Measurements from ENCODE around the gene PPP1R12A. TPM values are rescaled to one million over a fixed set of nuclear protein-coding genes. Genes with fewer than 3 reads are reported as not detected.

PPP1R12A gene
- total and polyA plus RNA-seq, 12 donors, result 11.5 to 73.5 (median 58.6) TPM

GRCh38 chr12:79927772-79928474, 7.0 kb downstream of the PPP1R12A start:
- Histone ChIP-seq H3K27me3 (no peaks in the 10 kb centered on the region), H3K9me3 (no peaks in the 10 kb centered on the region), H3K27ac (peak overlapping the region in 1 of 10 donors; percentile 29), H3K4me1 (peaks cover 0 to 84% (median 61%) of the 10 kb centered on the region in 9 donors), H3K4me3 (no peak overlapping the region), H3K36me3 (no peaks in the 10 kb centered on the region)
- ATAC-seq, result peak in 3 of 8 donors; percentile 17 to 38 (median 28)
- intact Hi-C loops (cut with DNase I), result loop anchor here in 1 of 10 donors (5.0 kb wide), 1 partner anchor 41 kb away; no protein-coding TSS in a partner anchor
- no peak for TF ChIP-seq CTCF (IDR thresholded peaks at IDR 0.05)
- DNase-seq, result no peak
- WGBS, 2 donors, result 36 to 49% methylated on average over 1 of the region's 1 CpG

DNA sequence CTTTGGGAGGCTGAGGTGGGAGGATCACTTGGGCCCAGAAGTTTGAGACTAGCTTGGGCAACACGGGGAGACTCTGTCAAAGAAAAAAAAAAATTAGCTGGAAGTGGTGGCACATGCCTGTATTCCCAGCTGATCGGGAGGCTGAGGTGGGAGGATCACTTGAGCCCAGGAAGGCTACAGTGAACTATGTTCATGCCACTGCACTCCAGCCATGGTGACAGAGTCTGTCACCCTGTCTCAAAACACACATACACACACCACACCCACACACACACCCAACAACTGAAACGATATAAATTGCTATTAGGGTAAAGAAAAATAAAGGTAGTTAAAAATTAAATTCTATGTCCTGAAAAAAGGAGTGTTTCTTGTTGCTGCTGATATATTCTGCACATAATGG, 7.9 kb downstream of the PPP1R12A start:
- no peak for TF ChIP-seq CTCF (IDR thresholded peaks at IDR 0.05)
- Histone ChIP-seq H3K36me3 (no peaks in the 10 kb centered on the region), H3K27ac (no peak overlapping the region), H3K4me1 (peaks cover 0 to 83% (median 57%) of the 10 kb centered on the region in 9 donors), H3K9me3 (no peaks in the 10 kb centered on the region), H3K27me3 (no peaks in the 10 kb centered on the region), H3K4me3 (no peak overlapping the region)
- no peak for DNase-seq
- 54 to 67% methylated on average over 3 of the region's 3 CpGs for WGBS, 2 donors
- intact Hi-C loops (cut with DNase I), result loop anchor here in 1 of 10 donors (5.0 kb wide), 1 partner anchor 40 kb away; no protein-coding TSS in a partner anchor
- no peak for ATAC-seq

DNA sequence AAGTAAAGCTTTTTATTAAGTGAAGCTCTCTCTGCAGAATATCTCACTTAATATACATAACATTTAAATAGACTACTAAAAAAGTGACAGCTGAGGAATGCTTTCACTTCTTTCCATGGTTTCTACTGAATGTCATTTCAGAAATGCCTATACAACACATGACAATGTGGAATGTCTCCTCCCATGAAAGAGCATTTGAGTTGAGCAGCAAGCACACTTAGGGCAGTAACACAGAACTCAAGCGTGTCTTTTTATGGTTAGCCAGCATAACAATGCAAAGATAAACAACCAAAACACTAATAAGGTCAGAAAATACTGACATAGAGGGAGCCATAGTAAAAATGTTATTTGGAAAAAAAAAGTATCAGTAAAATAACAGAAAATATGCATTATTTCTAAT, 9.4 kb downstream of the PPP1R12A start:
- Histone ChIP-seq H3K27ac (peak overlapping the region in 1 of 10 donors; percentile 6), H3K36me3 (no peaks in the 10 kb centered on the region), H3K9me3 (no peaks in the 10 kb centered on the region), H3K4me1 (peaks cover 0 to 83% (median 54%) of the 10 kb centered on the region in 9 donors), H3K27me3 (no peaks in the 10 kb centered on the region), H3K4me3 (no peak overlapping the region)
- WGBS, 2 donors, result 28 to 46% methylated on average over 1 of the region's 1 CpG
- intact Hi-C loops (cut with DNase I), result loop anchor here in 1 of 10 donors (5.0 kb wide), 1 partner anchor 38 kb away; no protein-coding TSS in a partner anchor
- ATAC-seq (peak in 1 of 8 donors; percentile 45), DNase-seq (no peak)
- no peak for TF ChIP-seq CTCF (IDR thresholded peaks at IDR 0.05)

DNA sequence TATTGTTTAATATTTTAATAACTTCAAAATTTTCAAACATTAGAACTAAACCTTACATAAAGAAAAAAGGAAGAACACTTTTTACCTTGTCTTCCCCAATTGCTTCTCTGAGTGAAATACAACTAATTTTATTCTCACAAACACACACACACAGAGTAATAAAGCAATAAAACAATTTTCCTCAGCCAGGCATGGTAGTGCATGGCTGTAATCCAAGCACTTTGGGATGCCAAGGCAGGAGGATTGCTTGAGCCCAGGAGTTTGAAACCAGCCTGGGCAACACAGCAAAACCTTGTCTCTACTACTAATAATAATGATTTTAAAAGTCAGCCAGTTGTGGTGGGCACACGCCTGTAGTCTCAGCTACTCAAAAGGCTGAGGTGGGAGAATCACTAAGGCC, 13.1 kb downstream of the PPP1R12A start:
- peaks cover 2 to 77% (median 48%) of the 10 kb centered on the region in 9 donors for H3K4me1 ChIP-seq
- no peaks in the 10 kb centered on the region for H3K9me3 ChIP-seq
- no peak for DNase-seq
- intact Hi-C loops (cut with DNase I), result no loop called here
- no peak overlapping the region for H3K27ac ChIP-seq
- no peak overlapping the region for H3K4me3 ChIP-seq
- 90 to 92% methylated on average over 1 of the region's 1 CpG for WGBS, 2 donors
- H3K36me3 ChIP-seq, result no peaks in the 10 kb centered on the region
- H3K27me3 ChIP-seq, result no peaks in the 10 kb centered on the region
- ATAC-seq, result no peak
- no peak for TF ChIP-seq CTCF (IDR thresholded peaks at IDR 0.05)
